MG63 (cell line): ENCODE results near the gene SMIM20. TPM values are rescaled to one million over a fixed set of nuclear protein-coding genes. Genes with fewer than 3 reads are reported as not detected.

ENCODE experiments used
- DNase-seq: peaks from one replicate; pipeline ENCODE4 v3.0.0-alpha.2; 2020
- H3K27me3 ChIP-seq: fragments of 250-450 bp; sonication (Bioruptor Pico); 2 replicates; pipeline ENCODE4 v1.5.1; 2020; ENCODE audit warnings: mild to moderate bottlenecking, moderate library complexity
- H3K36me3 ChIP-seq: fragments of 250-450 bp; sonication (Bioruptor Pico); 2 replicates; pipeline ENCODE4 v1.5.1; 2020; ENCODE audit warnings: mild to moderate bottlenecking, moderate library complexity
- H3K4me3 ChIP-seq: fragments of 250-450 bp; sonication (Bioruptor Pico); 2 replicates; pipeline ENCODE4 v1.5.1; 2020; ENCODE audit warnings: mild to moderate bottlenecking, moderate library complexity
- H3K9me3 ChIP-seq: fragments of 250-450 bp; sonication (Bioruptor Pico); 2 replicates; pipeline ENCODE4 v1.5.1; 2020; ENCODE audit warnings: mild to moderate bottlenecking, moderate library complexity
- total RNA-seq: library from RNA; depleted of rRNA; stranded (reverse); fragments of >200 nt; shearing (Covaris generic); gene quantifications from 2 replicates; pipeline ENCODE4 v1.2.3, GENCODE V29; 2014; ENCODE audit warnings: low replicate concordance; rRNA removed

The SMIM20 gene
- total RNA-seq, 1 experiment from 2014 or later = 35.9 TPM

GRCh38 chr4:25962393-25962792 is 48.4 kb downstream of the SMIM20 start:
- Histone ChIP-seq H3K4me3 (no peak overlapping the region), H3K27me3 (no peaks in the 10 kb centered on the region), H3K9me3 (no peaks in the 10 kb centered on the region), H3K36me3 (no peaks in the 10 kb centered on the region)
- DNase-seq = no peak

- no peak overlapping the region for H3K4me3 ChIP-seq
- H3K36me3 ChIP-seq = no peaks in the 10 kb centered on the region
- no peaks in the 10 kb centered on the region for H3K9me3 ChIP-seq
- no peaks in the 10 kb centered on the region for H3K27me3 ChIP-seq
- DNase-seq = no peak
Observed at GRCh38 chr4:25965629-25966028, 51.6 kb downstream of the SMIM20 start.

- Histone ChIP-seq H3K27me3 (no peaks in the 10 kb centered on the region), H3K9me3 (no peaks in the 10 kb centered on the region), H3K4me3 (no peak overlapping the region), H3K36me3 (no peaks in the 10 kb centered on the region)
- DNase-seq = no peak
Observed at GRCh38 chr4:25966171-25966570, 52.2 kb downstream of the SMIM20 start.

GRCh38 chr4:25969374-25970155 is 55.5 kb downstream of the SMIM20 start:
- H3K27me3 ChIP-seq = no peaks in the 10 kb centered on the region
- no peaks in the 10 kb centered on the region; the same call in 1 of the 2 replicates for H3K9me3 ChIP-seq
- H3K4me3 ChIP-seq = no peak overlapping the region
- no peak for DNase-seq
- H3K36me3 ChIP-seq = no peaks in the 10 kb centered on the region

- Histone ChIP-seq H3K36me3 (no peaks in the 10 kb centered on the region), H3K4me3 (no peak overlapping the region), H3K27me3 (no peaks in the 10 kb centered on the region), H3K9me3 (no peaks in the 10 kb centered on the region; the same call in 1 of the 2 replicates)
- no peak for DNase-seq
Observed at GRCh38 chr4:25970226-25970675, 56.2 kb downstream of the SMIM20 start.

GRCh38 chr4:25970691-25971432 is 56.8 kb downstream of the SMIM20 start:
- no peak overlapping the region for H3K4me3 ChIP-seq
- no peaks in the 10 kb centered on the region for H3K27me3 ChIP-seq
- no peak for DNase-seq
- no peaks in the 10 kb centered on the region for H3K36me3 ChIP-seq
- no peaks in the 10 kb centered on the region; the same call in 1 of the 2 replicates for H3K9me3 ChIP-seq

- DNase-seq = no peak
- no peaks in the 10 kb centered on the region; the same call in 1 of the 2 replicates for H3K9me3 ChIP-seq
- H3K36me3 ChIP-seq = no peaks in the 10 kb centered on the region
- H3K4me3 ChIP-seq = no peak overlapping the region
- H3K27me3 ChIP-seq = no peaks in the 10 kb centered on the region
Observed at GRCh38 chr4:25972366-25972765, 58.3 kb downstream of the SMIM20 start.

GRCh38 chr4:25972984-25973745 is 59.1 kb downstream of the SMIM20 start:
- Histone ChIP-seq H3K4me3 (no peak overlapping the region), H3K27me3 (no peaks in the 10 kb centered on the region), H3K9me3 (no peaks in the 10 kb centered on the region; the same call in 1 of the 2 replicates), H3K36me3 (no peaks in the 10 kb centered on the region)
- no peak for DNase-seq

- H3K36me3 ChIP-seq = no peaks in the 10 kb centered on the region
- no peak for DNase-seq
- no peaks in the 10 kb centered on the region for H3K27me3 ChIP-seq
- no peak overlapping the region for H3K4me3 ChIP-seq
- no peaks in the 10 kb centered on the region; the same call in 1 of the 2 replicates for H3K9me3 ChIP-seq
Observed at GRCh38 chr4:25976780-25977179, 62.8 kb downstream of the SMIM20 start.

- DNase-seq = no peak
- Histone ChIP-seq H3K27me3 (no peaks in the 10 kb centered on the region), H3K9me3 (no peaks in the 10 kb centered on the region), H3K36me3 (no peaks in the 10 kb centered on the region), H3K4me3 (no peak overlapping the region)
Observed at GRCh38 chr4:25977397-25978170, 63.6 kb downstream of the SMIM20 start.

GRCh38 chr4:25978327-25978726 is 64.3 kb downstream of the SMIM20 start:
- H3K9me3 ChIP-seq = no peaks in the 10 kb centered on the region
- no peak overlapping the region for H3K4me3 ChIP-seq
- no peaks in the 10 kb centered on the region for H3K36me3 ChIP-seq
- no peak for DNase-seq
- no peaks in the 10 kb centered on the region for H3K27me3 ChIP-seq

Other genes with a start within 250 kb of the SMIM20 start
- 37.6 and 65.3 TPM in 2 replicates for gene SEL1L3, start 51.2 kb upstream of the SMIM20 start, total RNA-seq